H1 (cell line): ENCODE results near the gene SND1. TPM values are rescaled to one million over a fixed set of nuclear protein-coding genes. Genes with fewer than 3 reads are reported as not detected.

Source experiments
- BACH1 ChIP-seq: IDR thresholded peaks from 2 replicates; pipeline ENCODE4 v1.6.1; 2012; ENCODE audit warnings: low read length, improper control_type of control experiment
- CBX8 ChIP-seq: fragments of 300-800, 300-1000 bp; sonication (generic); IDR thresholded peaks from 2 replicates; pipeline ENCODE4 v1.7.1; 2016; ENCODE audit warnings: low read depth, low read length, borderline replicate concordance
- PHF8 ChIP-seq: fragments of 200-600 bp; sonication (generic); conservative IDR thresholded peaks from 2 replicates; pipeline ENCODE4 v1.7.1; 2012; ENCODE audit warnings: low read depth, mild to moderate bottlenecking, inconsistent platforms, low read length, moderate library complexity
- POLR2AphosphoS5 ChIP-seq: IDR thresholded peaks from 2 replicates; pipeline ENCODE4 v1.6.1; 2011; ENCODE audit warnings: low read depth, low read length
- RXRA ChIP-seq: IDR thresholded peaks from 2 replicates; pipeline ENCODE4 v1.6.1; 2011; ENCODE audit warnings: low read depth, mild to moderate bottlenecking, low read length, moderate library complexity; ENCODE audit not compliant: insufficient read depth
- SP1 ChIP-seq: IDR thresholded peaks from 2 replicates; pipeline ENCODE4 v1.6.1; 2011; ENCODE audit warnings: low read depth, low read length
- SP4 ChIP-seq: IDR thresholded peaks from 2 replicates; pipeline ENCODE4 v1.6.1; 2012; ENCODE audit warnings: low read length, inconsistent platforms
- polyA plus RNA-seq, 7 experiments: library from polyadenylated mRNA; depleted of rRNA in 3 of 7; stranded (reverse) in 5 of 7; unstranded in 2 of 7; fragments of >200 nt in 5 of 7; fragments of 200-250 nt in 2 of 7; gene quantifications; 1 replicate in 5 of 7; 2 replicates in 1 of 7; 4 replicates in 1 of 7; pipeline versions ENCODE4 v1.2.1 to v1.2.3, GENCODE V29; 2011 to 2013; ENCODE audit warnings: missing spikeins in 2 of 7, mixed read lengths in 2 of 7
- total RNA-seq: library from RNA; stranded (reverse); fragmentation: NEBNext Ultra II Directional; extraction: Animal tissue kit (Norgen Biotek cat#: 25700); gene quantifications from 2 replicates; pipeline ENCODE4 v1.2.1, GENCODE V29; 2021
- TF ChIP-seq, protein P1 (sequence below): IDR thresholded peaks from 2 replicates; pipeline ENCODE4 v1.6.1; 2011; ENCODE audit warnings: low read depth, mild to moderate bottlenecking, low read length; ENCODE audit not compliant: insufficient read depth

Gene SND1
- total and polyA plus RNA-seq, 2 of the 8 experiments (the other 6 are each of a cell fraction or from before 2014, with no cell fraction given) = 122 to 290 TPM

DNA sequence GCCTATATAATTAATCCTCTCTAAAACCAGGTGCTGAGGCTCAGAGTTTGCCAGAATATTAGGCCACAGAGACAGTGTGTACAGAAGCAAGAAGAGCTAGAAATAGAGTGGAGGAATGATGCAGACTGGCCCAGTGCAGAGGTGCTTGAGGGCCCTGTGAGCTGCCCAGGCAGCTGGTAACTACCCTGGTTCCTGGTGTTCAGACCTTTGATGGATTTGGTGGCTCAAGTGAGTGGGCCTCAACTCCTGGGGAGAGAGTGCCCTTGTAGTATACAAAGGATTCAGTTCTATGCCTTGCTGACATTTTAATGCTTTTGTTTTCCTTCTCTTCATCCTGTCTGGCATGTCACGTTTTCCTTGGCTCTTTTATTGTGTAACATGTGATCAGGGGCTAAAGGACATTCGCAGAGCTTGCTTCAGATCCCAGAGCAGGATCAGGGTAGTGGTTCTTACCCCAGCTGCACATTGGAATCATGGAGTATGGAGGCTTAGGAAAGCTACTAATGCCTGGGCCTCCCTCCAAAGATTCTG lies 359.2 kb downstream of the SND1 start (continued):
- TF ChIP-seq PHF8 (no peak), BACH1 (no peak), SP4 (no peak), POLR2AphosphoS5 (no peak), RXRA (no peak), SP1 (no peak), CBX8 (no peak)
- TF ChIP-seq, protein P1, sequence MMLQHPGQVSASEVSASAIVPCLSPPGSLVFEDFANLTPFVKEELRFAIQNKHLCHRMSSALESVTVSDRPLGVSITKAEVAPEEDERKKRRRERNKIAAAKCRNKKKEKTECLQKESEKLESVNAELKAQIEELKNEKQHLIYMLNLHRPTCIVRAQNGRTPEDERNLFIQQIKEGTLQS = no peak
